ENCODE results near the gene FERMT2.

DNA sequence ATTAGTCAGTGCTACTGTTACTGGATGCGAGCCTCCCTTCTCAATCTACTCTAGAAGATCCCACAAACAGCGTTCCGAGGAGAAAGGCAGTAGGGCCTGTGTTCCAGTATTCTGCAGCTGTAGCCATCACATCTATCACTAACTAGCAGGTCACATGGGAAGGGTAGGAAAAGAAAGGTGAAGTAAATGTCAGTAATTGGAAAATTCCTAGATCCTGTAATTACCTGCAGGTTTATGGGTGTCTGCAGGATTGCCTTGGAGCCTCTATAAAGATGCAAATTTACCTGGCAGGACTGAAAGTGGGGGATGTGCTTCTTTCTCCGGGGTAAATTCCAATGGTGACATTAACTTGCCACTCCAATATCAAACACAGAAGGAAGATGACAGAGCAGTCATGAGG, 77.8 kb downstream of the FERMT2 start:
- TF ChIP-seq CTCF (IDR thresholded peaks at IDR 0.05; ENCODE audit: insufficient read depth, low read depth, low read length) (no peak), EZH2 (IDR thresholded peaks at IDR 0.05; ENCODE audit: insufficient read depth, low read length) (no peak)
